ENCODE measurements around the gene MDFIC. TPM values are rescaled to one million over a fixed set of nuclear protein-coding genes. Genes with fewer than 3 reads are reported as not detected.

MDFIC gene
- total RNA-seq, 2 donors from 2014 or later, result 17.1 to 35.0 TPM

- Histone ChIP-seq H3K27me3 (no peaks in the 10 kb centered on the region), H3K27ac (no peak overlapping the region), H3K36me3 (no peaks in the 10 kb centered on the region), H3K4me1 (no peaks in the 10 kb centered on the region), H3K4me3 (no peak overlapping the region), H3K9me3 (no peaks in the 10 kb centered on the region)
- no peak for TF ChIP-seq CTCF (IDR thresholded peaks at IDR 0.05)
- DNase-seq (ENCODE audit: low spot score), result no peak
These were observed 121.7 kb downstream of the MDFIC start for GRCh38 chr7:115043605-115044004.

GRCh38 chr7:115044224-115044623 lies 122.3 kb downstream of the MDFIC start:
- Histone ChIP-seq H3K4me1 (no peaks in the 10 kb centered on the region), H3K27me3 (no peaks in the 10 kb centered on the region), H3K36me3 (no peaks in the 10 kb centered on the region), H3K4me3 (no peak overlapping the region), H3K9me3 (no peaks in the 10 kb centered on the region), H3K27ac (no peak overlapping the region)
- TF ChIP-seq CTCF (IDR thresholded peaks at IDR 0.05), result no peak
- DNase-seq (ENCODE audit: low spot score), result no peak

GRCh38 chr7:115047958-115048720 lies 126.2 kb downstream of the MDFIC start:
- DNase-seq (ENCODE audit: low spot score), result no peak
- no peaks in the 10 kb centered on the region for H3K27me3 ChIP-seq
- no peak overlapping the region for H3K27ac ChIP-seq
- H3K4me1 ChIP-seq, result no peaks in the 10 kb centered on the region
- no peaks in the 10 kb centered on the region for H3K9me3 ChIP-seq
- no peak for TF ChIP-seq CTCF (IDR thresholded peaks at IDR 0.05)
- no peaks in the 10 kb centered on the region for H3K36me3 ChIP-seq
- no peak overlapping the region for H3K4me3 ChIP-seq

GRCh38 chr7:115052706-115053105 lies 130.8 kb downstream of the MDFIC start:
- no peak for DNase-seq (ENCODE audit: low spot score)
- Histone ChIP-seq H3K4me1 (no peaks in the 10 kb centered on the region), H3K4me3 (no peak overlapping the region), H3K27me3 (no peaks in the 10 kb centered on the region), H3K36me3 (no peaks in the 10 kb centered on the region), H3K27ac (no peak overlapping the region), H3K9me3 (no peaks in the 10 kb centered on the region)
- no peak for TF ChIP-seq CTCF (IDR thresholded peaks at IDR 0.05)

- TF ChIP-seq CTCF (IDR thresholded peaks at IDR 0.05), result no peak
- no peaks in the 10 kb centered on the region for H3K36me3 ChIP-seq
- H3K27me3 ChIP-seq, result no peaks in the 10 kb centered on the region
- H3K27ac ChIP-seq, result no peak overlapping the region
- DNase-seq (ENCODE audit: low spot score), result no peak
- no peaks in the 10 kb centered on the region for H3K9me3 ChIP-seq
- H3K4me3 ChIP-seq, result no peak overlapping the region
- no peaks in the 10 kb centered on the region for H3K4me1 ChIP-seq
These were observed 132.7 kb downstream of the MDFIC start for GRCh38 chr7:115054478-115055065.

Data from right atrium auricular region (tissue), 2 donors.